DND-41 (cell line): ENCODE results near the gene NKPD1.

Experiments used
- CTCF ChIP-seq: IDR thresholded peaks from 2 replicates; pipeline ENCODE4 v1.5.1; 2012; ENCODE audit warnings: borderline replicate concordance, low read length, moderate library complexity, mild to moderate bottlenecking; ENCODE audit not compliant: poor library complexity, severe bottlenecking; ENCODE audit errors: extremely low read depth
- EZH2 ChIP-seq: IDR thresholded peaks from 3 replicates; pipeline ENCODE4 v1.6.1; 2012; ENCODE audit warnings: borderline replicate concordance, low read depth, mild to moderate bottlenecking, moderate library complexity, low read length, inconsistent platforms; ENCODE audit not compliant: severe bottlenecking

DNA sequence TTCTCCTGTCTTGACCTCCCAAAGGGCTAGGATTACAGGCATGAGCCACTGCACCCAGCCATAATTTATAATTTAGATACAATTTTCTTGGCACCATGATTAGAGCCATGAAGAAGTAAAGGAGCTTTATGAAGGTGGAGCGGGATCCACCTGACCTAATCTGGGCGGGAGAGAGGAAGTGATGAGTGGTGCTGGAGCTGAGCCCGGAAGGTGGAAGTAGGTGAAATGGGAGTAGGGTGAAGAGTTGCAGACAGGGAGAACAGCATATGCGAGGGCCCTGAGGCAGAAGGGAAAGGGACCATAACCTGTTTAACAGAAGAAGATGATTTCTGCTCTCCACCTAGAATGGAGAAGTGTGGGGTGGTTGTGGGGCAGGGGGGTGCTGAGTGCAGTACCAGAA, 22.0 kb upstream of the NKPD1 start:
- TF ChIP-seq CTCF (no peak), EZH2 (no peak)
